Stimulated activated memory B cell treated with anti-CD40 and anti-IgM and Interleukin-4, amounts not matched to agents 10 μg/mL and 1 μg/mL and 100 μg/mL, for 72 hours (primary cell): ENCODE results near the gene TPM3.
A peak's percentile ranks its signal among the peaks of the same experiment; 100 is the strongest.
"Not testable (repeated sequence)": the region's sequence is repeated elsewhere in the genome, so short reads cannot be mapped to it uniquely, and the experiment has no call there.

Source experiments
- ATAC-seq: fragments of 150-1000 bp; cut with Tn5 transposase; 2 replicates; pipeline ENCODE4 v1.10.0; 2021
- H3K27ac Mint-ChIP-seq: one replicate; pipeline ENCODE4 v1.8.0; 2022; ENCODE audit warnings: mild to moderate bottlenecking, mixed read lengths
- H3K27me3 Mint-ChIP-seq: one replicate; pipeline ENCODE4 v1.8.0; 2022; ENCODE audit warnings: mixed read lengths
- H3K36me3 Mint-ChIP-seq: one replicate; pipeline ENCODE4 v1.8.0; 2022; ENCODE audit warnings: mixed read lengths
- H3K4me1 Mint-ChIP-seq: one replicate; pipeline ENCODE4 v1.8.0; 2022; ENCODE audit warnings: mixed read lengths
- H3K4me3 Mint-ChIP-seq: one replicate; pipeline ENCODE4 v1.8.0; 2022; ENCODE audit warnings: mild to moderate bottlenecking, moderate library complexity, mixed read lengths
- H3K9me3 Mint-ChIP-seq: one replicate; pipeline ENCODE4 v1.8.0; 2022; ENCODE audit warnings: mixed read lengths

Gene TPM3

DNA sequence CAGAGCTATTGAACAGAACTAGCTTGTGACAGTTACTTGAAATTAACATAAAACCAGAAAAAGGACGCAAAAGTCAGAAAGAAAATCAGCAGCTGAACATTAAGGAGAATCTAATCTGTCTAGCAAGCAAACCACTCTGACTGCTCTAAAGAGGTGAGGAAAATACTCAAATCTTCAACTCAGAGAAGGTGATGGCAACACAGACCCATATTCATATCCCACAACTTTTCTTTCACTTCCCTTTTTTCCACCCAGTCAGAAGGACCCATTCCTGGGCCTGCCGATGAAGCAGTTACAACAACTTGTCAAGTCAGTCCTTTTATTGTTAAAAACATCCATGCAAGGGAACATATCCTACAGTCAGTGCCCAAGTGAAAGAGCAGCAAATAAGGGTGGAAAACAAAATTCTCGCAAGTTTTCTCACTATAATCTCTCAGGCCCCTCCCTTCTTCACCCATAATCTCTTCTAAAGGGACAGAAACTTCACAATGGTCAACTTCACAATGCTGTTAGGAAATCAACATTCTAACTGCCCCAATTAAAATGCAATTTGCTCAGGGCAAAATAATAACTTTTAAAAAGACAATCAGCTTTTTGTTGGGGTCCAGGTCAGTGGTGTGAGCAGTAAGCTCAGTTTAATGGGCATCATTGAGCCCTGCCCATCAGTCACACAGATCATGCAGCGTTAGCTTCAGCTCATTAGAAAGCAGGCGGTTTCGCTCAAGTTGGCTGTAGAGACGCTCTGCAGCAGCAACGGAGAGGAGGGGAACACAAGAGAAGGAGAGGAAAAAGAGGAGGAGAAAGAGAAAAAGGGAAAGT is 33.4 kb downstream of the TPM3 start:
- Mint-ChIP-seq H3K27ac (peak overlapping the region; percentile 18), H3K9me3 (peaks cover 3% of the 10 kb centered on the region), H3K4me3 (no peak overlapping the region), H3K36me3 (peaks cover 76% of the 10 kb centered on the region), H3K27me3 (no peaks in the 10 kb centered on the region), H3K4me1 (peaks cover 26% of the 10 kb centered on the region)
- peak; percentile 84 for ATAC-seq

DNA sequence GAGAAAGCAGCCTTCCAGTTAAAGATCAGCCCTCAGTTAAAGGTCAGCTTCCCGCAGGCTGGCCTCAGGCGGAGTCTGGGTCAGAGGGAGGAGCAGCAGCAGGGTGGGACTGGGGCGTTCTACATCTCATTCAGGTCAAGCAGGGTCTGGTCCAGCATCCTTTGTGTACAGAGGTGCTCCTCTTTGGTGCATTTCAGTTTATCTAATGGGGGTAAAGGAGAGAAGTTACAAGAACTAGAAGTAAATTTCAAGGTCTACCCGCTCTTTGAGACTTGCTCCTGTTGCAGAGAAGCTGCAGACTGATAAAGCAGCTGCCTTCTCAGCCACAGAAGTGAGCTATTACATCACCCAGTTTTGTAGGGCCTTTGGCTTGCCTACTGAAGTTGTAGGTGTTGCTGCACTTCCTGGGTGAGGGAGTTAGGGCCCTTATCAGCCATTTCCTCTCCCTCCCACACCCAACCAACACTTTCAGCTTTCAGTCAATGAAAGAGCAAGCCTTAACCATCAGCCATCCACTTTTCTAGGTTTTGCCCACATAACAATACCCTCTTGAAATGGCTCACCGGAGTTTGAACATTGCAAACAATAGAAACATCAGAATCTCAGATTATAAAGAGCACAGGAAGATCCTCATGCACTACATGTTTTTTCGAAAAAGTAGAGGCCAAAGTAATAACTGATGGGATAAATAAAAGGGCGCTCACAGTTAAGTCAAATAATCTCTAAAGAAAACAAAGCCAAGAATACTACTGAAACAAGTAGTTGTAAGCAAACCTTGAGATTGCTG is 34.2 kb downstream of the TPM3 start:
- peaks cover 68% of the 10 kb centered on the region for H3K36me3 Mint-ChIP-seq
- H3K27me3 Mint-ChIP-seq: no peaks in the 10 kb centered on the region
- peaks cover 3% of the 10 kb centered on the region for H3K9me3 Mint-ChIP-seq
- peak; percentile 88 for ATAC-seq
- peaks cover 25% of the 10 kb centered on the region for H3K4me1 Mint-ChIP-seq
- H3K27ac Mint-ChIP-seq: peak overlapping the region; percentile 18
- H3K4me3 Mint-ChIP-seq: peak overlapping the region; percentile 36

DNA sequence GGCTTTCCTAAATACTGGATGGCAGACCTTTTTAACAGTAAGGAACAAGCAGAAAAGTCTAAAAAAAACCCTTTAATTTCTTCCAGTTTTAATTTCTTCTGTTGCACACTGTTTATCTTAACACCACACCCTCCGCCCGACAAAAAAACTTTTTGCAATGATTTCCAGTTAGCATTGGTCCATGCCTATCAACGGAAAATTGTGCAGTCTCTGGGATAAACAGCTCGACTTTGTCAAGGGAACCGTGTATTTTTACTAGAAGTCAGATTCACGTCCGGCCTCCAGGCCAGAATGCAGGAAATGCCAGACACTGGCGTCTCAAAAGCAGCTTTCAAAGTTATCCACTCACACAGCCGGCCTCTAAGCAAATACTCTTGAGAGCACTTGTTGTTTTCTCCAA is 36.6 kb downstream of the TPM3 start:
- Mint-ChIP-seq H3K36me3 (peaks cover 46% of the 10 kb centered on the region), H3K4me1 (peaks cover 25% of the 10 kb centered on the region), H3K9me3 (peaks cover 3% of the 10 kb centered on the region), H3K27me3 (no peaks in the 10 kb centered on the region), H3K4me3 (no peak overlapping the region), H3K27ac (no peak overlapping the region)
- ATAC-seq: no peak

DNA sequence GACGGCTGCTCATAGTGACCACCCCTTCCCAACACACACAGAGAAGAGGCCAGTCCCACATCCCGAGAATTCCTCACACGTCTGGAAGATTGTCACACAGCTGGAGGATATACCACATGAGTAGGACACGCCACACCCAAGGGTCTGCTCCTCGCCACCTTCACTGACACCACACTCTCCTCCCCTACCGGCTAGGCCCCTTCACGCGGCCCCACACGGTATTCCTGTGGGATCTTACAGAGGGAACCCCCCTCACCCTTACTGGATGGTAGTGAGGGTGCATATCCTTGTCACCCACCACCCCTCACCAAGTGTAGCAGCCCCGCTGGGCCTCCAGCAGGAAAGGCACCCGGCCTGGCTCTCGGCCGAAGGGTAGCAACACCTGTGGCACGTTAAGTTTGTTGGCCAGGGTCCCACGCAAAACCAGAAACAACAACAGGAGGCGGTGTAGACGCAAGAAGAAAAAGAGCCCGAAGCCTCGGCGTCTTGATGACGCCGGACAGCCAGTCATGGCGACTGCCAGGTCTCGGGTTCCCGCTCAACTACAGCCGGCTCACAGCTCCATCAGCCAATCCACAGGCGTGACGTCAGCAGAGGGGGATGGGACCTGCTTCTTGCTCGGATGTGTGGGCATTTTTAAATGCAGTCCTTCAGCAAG is 37.2 kb downstream of the TPM3 start, which contains the start of gene NUP210L:
TSS of gene NUP210L (minus strand) at position 540 of the 658 bp plus-strand sequence.
- H3K36me3 Mint-ChIP-seq: peaks cover 40% of the 10 kb centered on the region

DNA sequence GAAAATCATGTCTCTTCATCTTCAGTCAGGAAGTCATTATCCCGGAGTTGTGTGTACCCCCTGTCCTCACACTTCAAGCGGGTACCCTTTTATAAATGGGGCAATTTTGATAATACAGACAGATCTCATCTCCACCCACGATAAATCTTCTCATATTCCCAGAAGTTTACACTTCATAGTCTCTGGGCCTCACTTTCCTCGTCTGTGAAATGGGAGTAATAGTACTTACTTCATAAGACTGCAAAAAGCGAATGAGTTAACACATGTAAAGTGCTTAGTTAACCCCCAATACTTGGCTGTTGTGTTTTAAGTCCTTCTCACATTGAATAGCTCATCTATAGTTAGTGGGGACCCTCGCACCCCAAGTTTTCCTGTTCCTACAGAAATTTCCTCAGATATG is 37.8 kb downstream of the TPM3 start:
- Mint-ChIP-seq H3K4me1 (peaks cover 20% of the 10 kb centered on the region), H3K9me3 (peaks cover 3% of the 10 kb centered on the region), H3K36me3 (peaks cover 34% of the 10 kb centered on the region), H3K27ac (no peak overlapping the region), H3K27me3 (no peaks in the 10 kb centered on the region), H3K4me3 (no peak overlapping the region)
- ATAC-seq: no peak

More for the DNA sequence above, 37.2 kb downstream of the TPM3 start, which contains the start of gene NUP210L:
- Mint-ChIP-seq H3K4me3 (no peak within 1 kb of the TSS), H3K27ac (no peak within 1 kb of the TSS), H3K4me1 (peaks cover 25% of the 10 kb centered on the region), H3K9me3 (peaks cover 3% of the 10 kb centered on the region), H3K27me3 (no peaks in the 10 kb centered on the region)
- no peak for ATAC-seq

DNA sequence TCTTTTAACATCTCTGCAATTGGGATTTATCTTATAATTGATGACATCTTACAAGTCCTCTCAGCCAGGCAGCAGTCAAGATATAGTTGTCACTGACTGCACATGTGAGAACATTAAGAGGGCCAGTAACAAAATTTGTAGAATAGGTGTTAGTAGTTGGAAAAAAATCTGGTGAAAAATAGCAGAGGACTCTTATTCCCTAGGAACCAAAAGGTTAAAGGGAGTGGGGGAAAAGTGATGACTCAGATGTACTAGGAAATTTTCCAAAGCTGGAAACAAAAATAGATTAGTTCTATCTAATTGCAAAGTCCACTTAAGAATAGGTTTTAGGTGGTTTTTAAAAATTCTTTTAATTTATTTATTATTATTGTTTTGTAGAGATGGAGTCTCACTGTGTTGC is 40.6 kb downstream of the TPM3 start:
- H3K4me3 Mint-ChIP-seq: no peak overlapping the region
- H3K36me3 Mint-ChIP-seq: peaks cover 13% of the 10 kb centered on the region
- H3K4me1 Mint-ChIP-seq: peaks cover 8% of the 10 kb centered on the region
- no peaks in the 10 kb centered on the region for H3K9me3 Mint-ChIP-seq
- no peak overlapping the region for H3K27ac Mint-ChIP-seq
- ATAC-seq: no peak
- no peaks in the 10 kb centered on the region for H3K27me3 Mint-ChIP-seq

DNA sequence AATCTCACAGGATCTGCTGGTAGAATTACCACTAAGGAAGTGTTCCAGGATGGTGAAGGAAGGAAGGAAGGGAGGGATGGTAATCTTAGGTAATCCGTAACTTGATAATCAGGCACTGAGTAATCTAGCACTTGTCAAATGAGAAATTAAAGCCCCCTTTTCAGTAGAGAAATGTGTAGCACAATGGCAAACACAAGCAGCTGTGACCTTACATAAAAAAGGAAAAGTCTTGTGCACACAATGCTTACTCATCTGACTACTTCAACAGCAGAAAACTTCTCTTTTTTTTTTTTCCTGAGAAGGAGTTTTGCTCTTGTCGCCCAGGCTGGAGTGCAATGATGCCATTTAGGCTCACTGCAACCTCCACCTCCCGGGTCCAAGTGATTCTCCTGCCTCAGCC is 43.1 kb downstream of the TPM3 start:
- H3K4me3 Mint-ChIP-seq: no peak overlapping the region
- no peaks in the 10 kb centered on the region for H3K9me3 Mint-ChIP-seq
- peaks cover 3% of the 10 kb centered on the region for H3K36me3 Mint-ChIP-seq
- peaks cover 8% of the 10 kb centered on the region for H3K4me1 Mint-ChIP-seq
- H3K27ac Mint-ChIP-seq: no peak overlapping the region
- peak; percentile 73 for ATAC-seq
- H3K27me3 Mint-ChIP-seq: no peaks in the 10 kb centered on the region

DNA sequence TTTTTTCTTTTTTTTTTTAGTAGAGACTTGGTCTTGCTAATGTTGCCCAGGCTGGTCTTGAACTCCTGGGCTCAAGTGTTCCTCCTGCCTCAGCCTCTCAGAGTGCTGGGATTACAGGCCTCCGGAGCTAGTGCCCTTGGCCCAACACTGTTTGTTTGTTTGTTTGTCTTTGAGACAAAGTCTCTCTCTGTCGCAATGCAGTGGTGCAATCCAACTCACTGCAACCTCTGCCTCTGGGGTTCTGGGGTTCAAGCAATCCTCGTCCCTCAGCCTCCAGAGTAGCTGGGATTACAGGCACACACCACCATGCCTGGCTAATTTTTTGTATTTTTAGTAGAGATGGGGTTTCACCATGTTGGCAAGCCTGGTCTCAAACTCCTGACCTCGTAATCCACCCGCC is 44.4 kb downstream of the TPM3 start:
- not testable (repeated sequence) for H3K4me3 Mint-ChIP-seq, H3K36me3 Mint-ChIP-seq, H3K4me1 Mint-ChIP-seq, H3K27ac Mint-ChIP-seq, H3K9me3 Mint-ChIP-seq, ATAC-seq, H3K27me3 Mint-ChIP-seq

DNA sequence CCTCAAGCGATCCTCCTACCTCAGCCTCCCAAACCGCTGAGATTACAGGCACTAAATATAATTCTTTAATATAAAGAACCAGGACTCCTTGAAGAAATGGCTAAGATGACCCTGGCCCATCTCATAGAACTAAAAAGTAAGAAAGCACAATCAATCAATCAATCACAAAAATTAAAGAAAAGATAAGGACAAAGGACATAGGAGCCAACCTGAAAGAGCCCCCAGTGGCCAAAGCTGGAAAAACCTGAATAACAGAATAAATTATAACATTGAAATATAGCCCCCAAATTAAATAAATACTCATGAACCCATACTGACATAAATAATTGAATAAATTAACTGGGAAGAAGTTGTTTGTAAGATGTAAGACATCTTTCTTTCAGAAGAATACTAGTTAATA is 45.9 kb downstream of the TPM3 start:
- H3K4me1 Mint-ChIP-seq: peaks cover 8% of the 10 kb centered on the region
- no peaks in the 10 kb centered on the region for H3K36me3 Mint-ChIP-seq
- no peak for ATAC-seq
- no peaks in the 10 kb centered on the region for H3K27me3 Mint-ChIP-seq
- H3K4me3 Mint-ChIP-seq: no peak overlapping the region
- H3K27ac Mint-ChIP-seq: no peak overlapping the region
- no peaks in the 10 kb centered on the region for H3K9me3 Mint-ChIP-seq

DNA sequence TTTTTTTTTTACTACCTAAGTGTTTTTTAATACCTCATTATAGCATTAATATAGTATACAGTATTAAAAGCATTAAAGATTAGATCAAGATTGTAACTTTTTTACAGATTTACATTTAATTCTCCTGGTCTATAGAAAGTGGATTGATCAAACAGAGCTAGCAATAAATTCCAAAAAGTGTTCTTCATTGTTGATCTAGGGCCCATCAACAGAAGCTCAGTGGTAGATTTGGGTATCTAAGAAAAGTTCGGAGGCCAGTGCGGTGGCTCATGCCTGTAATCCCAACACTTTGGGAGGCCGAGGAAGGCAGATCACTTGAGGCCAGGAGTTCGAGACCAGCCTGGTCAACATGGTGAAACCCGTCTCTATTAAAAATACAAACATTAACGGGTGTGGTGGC is 49.5 kb downstream of the TPM3 start:
- Mint-ChIP-seq H3K27ac (no peak overlapping the region), H3K9me3 (no peaks in the 10 kb centered on the region), H3K4me1 (no peaks in the 10 kb centered on the region), H3K27me3 (no peaks in the 10 kb centered on the region), H3K36me3 (no peaks in the 10 kb centered on the region), H3K4me3 (no peak overlapping the region)
- no peak for ATAC-seq

DNA sequence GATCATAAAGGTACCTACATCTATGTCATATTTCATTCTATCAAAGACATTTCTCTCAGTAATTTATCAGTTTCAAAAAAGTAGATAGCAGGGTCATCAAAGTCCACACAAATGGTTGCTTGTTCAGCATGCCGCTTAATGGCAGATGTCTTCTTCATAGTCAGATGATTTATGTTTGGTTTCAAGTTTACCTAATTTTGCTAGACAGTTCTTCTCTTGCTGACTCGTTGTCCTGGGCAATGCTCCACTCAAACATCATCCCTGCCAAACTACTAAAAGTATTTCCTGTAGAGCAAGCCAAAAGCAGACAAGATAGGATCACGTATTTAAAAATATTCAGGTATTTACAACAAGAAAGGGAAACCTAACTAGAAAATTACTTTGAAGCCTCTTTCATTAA is 50.7 kb downstream of the TPM3 start:
- no peaks in the 10 kb centered on the region for H3K9me3 Mint-ChIP-seq
- H3K4me3 Mint-ChIP-seq: no peak overlapping the region
- H3K4me1 Mint-ChIP-seq: no peaks in the 10 kb centered on the region
- ATAC-seq: no peak
- H3K27ac Mint-ChIP-seq: no peak overlapping the region
- no peaks in the 10 kb centered on the region for H3K27me3 Mint-ChIP-seq
- H3K36me3 Mint-ChIP-seq: no peaks in the 10 kb centered on the region

DNA sequence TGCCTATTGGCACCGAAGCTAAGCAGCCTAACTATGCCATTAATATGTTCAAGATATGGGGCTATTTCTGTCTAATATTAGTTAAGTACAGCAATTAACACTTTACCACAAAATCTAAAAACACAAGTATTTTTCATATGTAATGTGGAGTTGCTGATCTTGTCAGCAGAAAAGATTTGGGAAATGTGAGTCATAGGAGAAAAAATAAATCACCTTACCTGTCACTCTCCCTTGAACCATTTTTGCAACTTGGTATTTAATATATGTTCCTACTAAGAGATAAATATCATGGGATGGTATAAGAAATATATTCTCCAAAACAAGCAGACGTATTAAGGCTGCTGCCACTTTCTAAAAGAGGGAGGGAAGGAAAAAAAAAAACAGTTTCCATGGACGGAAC is 54.0 kb downstream of the TPM3 start:
- no peaks in the 10 kb centered on the region for H3K9me3 Mint-ChIP-seq
- H3K27me3 Mint-ChIP-seq: no peaks in the 10 kb centered on the region
- no peak for ATAC-seq
- no peaks in the 10 kb centered on the region for H3K4me1 Mint-ChIP-seq
- no peak overlapping the region for H3K27ac Mint-ChIP-seq
- H3K36me3 Mint-ChIP-seq: no peaks in the 10 kb centered on the region
- H3K4me3 Mint-ChIP-seq: no peak overlapping the region

DNA sequence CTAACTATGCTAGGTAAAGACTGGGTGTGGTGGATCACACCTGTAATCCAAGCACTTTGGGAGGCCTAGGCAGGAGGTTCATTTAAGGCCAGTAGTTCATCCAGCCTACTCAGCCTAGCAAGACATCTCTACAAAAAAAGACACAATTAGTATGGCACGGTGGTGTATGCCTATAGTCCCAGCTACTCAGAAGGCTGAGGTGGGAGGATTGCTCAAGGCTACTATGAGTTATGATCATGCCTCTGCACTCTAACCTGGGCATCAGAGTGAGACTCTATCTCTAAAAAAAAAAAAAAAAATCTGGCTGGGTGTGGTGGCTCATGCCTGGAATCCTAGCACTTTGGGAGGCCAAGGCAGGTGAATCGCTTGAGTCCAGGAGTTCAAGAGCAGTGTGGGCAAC is 58.6 kb downstream of the TPM3 start:
- no peaks in the 10 kb centered on the region for H3K27me3 Mint-ChIP-seq
- no peak overlapping the region for H3K27ac Mint-ChIP-seq
- peaks cover 6% of the 10 kb centered on the region for H3K4me1 Mint-ChIP-seq
- no peaks in the 10 kb centered on the region for H3K36me3 Mint-ChIP-seq
- no peak overlapping the region for H3K4me3 Mint-ChIP-seq
- no peaks in the 10 kb centered on the region for H3K9me3 Mint-ChIP-seq
- no peak for ATAC-seq

DNA sequence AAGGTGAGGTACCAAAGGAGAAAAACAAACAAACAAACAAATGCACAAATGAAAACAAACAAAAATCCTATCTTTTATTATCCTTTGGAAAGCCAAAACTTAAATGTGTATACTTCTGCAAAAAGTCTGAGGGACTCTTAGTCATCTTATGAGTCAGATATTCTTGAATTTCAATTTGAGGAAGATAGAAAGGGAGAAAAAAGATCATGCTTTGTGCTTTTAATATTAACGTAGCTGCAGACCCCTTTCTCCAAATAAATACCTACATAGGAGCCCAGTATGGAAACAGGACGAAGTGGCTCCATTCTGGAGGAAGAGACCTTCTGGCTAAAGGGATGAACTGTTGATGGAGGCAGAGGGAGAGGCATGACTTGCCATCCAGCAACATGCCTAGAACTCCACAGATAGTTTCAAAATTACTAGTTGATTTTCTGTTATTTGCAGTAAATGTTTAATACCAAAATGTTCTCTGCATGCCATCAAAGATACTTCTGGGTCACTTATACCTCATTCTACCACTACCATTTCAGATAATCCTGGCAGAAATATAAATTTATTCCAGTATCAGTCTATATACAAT is 62.4 kb downstream of the TPM3 start:
- Mint-ChIP-seq H3K27ac (no peak overlapping the region), H3K36me3 (no peaks in the 10 kb centered on the region), H3K9me3 (peaks cover 3% of the 10 kb centered on the region), H3K27me3 (no peaks in the 10 kb centered on the region), H3K4me3 (no peak overlapping the region), H3K4me1 (peaks cover 6% of the 10 kb centered on the region)
- ATAC-seq: no peak

DNA sequence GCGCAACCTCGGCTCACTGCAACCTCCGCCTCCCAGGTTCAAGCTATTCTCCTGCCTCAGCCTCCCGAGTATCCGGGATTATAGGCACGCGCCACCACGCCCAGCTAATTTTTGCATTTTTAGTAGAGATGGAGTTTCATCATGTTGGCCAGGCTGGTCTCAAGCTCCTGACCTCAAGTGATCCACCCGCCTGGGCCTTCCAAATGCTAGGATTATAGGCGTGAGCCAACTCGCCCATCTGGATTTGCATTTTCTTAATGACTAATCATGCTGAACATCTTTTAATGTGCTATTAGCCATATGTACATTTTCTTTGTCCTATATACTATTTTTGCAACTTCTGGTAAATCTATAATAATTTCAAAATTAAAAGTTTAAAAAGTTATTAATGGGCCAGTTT is 68.7 kb downstream of the TPM3 start:
- not testable (repeated sequence) for H3K36me3 Mint-ChIP-seq, ATAC-seq, H3K27me3 Mint-ChIP-seq, H3K9me3 Mint-ChIP-seq, H3K4me1 Mint-ChIP-seq, H3K4me3 Mint-ChIP-seq, H3K27ac Mint-ChIP-seq
